ENCODE data around the gene CEACAM19. TPM values are rescaled to one million over a fixed set of nuclear protein-coding genes. Genes with fewer than 3 reads are reported as not detected.

The CEACAM19 gene, protein sequence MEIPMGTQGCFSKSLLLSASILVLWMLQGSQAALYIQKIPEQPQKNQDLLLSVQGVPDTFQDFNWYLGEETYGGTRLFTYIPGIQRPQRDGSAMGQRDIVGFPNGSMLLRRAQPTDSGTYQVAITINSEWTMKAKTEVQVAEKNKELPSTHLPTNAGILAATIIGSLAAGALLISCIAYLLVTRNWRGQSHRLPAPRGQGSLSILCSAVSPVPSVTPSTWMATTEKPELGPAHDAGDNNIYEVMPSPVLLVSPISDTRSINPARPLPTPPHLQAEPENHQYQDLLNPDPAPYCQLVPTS
- total RNA-seq (5.1 TPM), polyA plus RNA-seq (ENCODE audit: insufficient read depth, low read depth, low replicate concordance) (5.5 TPM)
- long read RNA-seq, donor 1, partial matches to known transcripts, result 0 of 1 reads
- long read RNA-seq, donor 1, other reads (novel, unspliced or antisense), result 0 of 1 reads
- long read RNA-seq, donor 2, result 0 reads
- long read RNA-seq, donor 3, result 0 reads
- long read RNA-seq, donor 4, result 0 reads
- long read RNA-seq, donor 5, result 0 reads
- long read RNA-seq, donor 6, result 0 reads
- long read RNA-seq, donor 7, partial matches to known transcripts, result 1 of 37 reads
- long read RNA-seq, donor 7, other reads (novel, unspliced or antisense), result 36 of 37 reads
- long read RNA-seq, donor 8, result 0 reads
- long read RNA-seq, donor 9, result 0 reads
- long read RNA-seq, donor 10, result 0 reads

GRCh38 chr19:44671400-44671799, at the start of gene CEACAM19:
Gene CEACAM19 (plus strand): TSS chr19:44671482. CDS start chr19:44671932, 450 bp downstream.
- no peak within 1 kb of the TSS for H3K27ac ChIP-seq (ENCODE audit: low read depth in 2 of 2, low read length in 2 of 2)

GRCh38 chr19:44623080-44623479, 48.2 kb upstream of the CEACAM19 start:
- peaks cover 0 to 7% (median 2%) of the 10 kb centered on the region in 3 donors for H3K4me1 ChIP-seq (ENCODE audit: control insufficient read depth in 2 of 3, insufficient read depth in 2 of 3, low read depth in 1 of 3, low read length in 3 of 3)
- DNase-seq (peak in 2 of 5 donors; percentile 15 to 51), FAIRE-seq (no peak)
- TF ChIP-seq, protein P1, sequence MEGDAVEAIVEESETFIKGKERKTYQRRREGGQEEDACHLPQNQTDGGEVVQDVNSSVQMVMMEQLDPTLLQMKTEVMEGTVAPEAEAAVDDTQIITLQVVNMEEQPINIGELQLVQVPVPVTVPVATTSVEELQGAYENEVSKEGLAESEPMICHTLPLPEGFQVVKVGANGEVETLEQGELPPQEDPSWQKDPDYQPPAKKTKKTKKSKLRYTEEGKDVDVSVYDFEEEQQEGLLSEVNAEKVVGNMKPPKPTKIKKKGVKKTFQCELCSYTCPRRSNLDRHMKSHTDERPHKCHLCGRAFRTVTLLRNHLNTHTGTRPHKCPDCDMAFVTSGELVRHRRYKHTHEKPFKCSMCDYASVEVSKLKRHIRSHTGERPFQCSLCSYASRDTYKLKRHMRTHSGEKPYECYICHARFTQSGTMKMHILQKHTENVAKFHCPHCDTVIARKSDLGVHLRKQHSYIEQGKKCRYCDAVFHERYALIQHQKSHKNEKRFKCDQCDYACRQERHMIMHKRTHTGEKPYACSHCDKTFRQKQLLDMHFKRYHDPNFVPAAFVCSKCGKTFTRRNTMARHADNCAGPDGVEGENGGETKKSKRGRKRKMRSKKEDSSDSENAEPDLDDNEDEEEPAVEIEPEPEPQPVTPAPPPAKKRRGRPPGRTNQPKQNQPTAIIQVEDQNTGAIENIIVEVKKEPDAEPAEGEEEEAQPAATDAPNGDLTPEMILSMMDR (IDR thresholded peaks at IDR 0.05; ENCODE audit: borderline replicate concordance, extremely low read depth, insufficient read depth), result no peak
- intact Hi-C loops (cut with DNase I), result no loop called here
- no peak overlapping the region for H3K4me3 ChIP-seq (ENCODE audit: low read length in 3 of 3)
- no peaks in the 10 kb centered on the region for H3K36me3 ChIP-seq (ENCODE audit: control insufficient read depth in 2 of 3, insufficient read depth in 3 of 3, low read length in 3 of 3)
- H3K9me3 ChIP-seq (ENCODE audit: control insufficient read depth in 2 of 3, insufficient read depth in 1 of 3, low read length in 3 of 3), result no peaks in the 10 kb centered on the region
- H3K9ac ChIP-seq (ENCODE audit: low read length in 3 of 3), result no peak overlapping the region
- no peak overlapping the region for H3K27ac ChIP-seq (ENCODE audit: low read depth in 2 of 2, low read length in 2 of 2)
- no peaks in the 10 kb centered on the region for H3K27me3 ChIP-seq (ENCODE audit: control insufficient read depth, insufficient read depth, low read length)

More at GRCh38 chr19:44671400-44671799, at the start of gene CEACAM19:
- FAIRE-seq (no peak), DNase-seq (no peak)
- TF ChIP-seq, protein P1 (IDR thresholded peaks at IDR 0.05; ENCODE audit: borderline replicate concordance, extremely low read depth, insufficient read depth), result no peak
- Histone ChIP-seq H3K36me3 (ENCODE audit: control insufficient read depth in 2 of 3, insufficient read depth in 3 of 3, low read length in 3 of 3) (no peaks in the 10 kb centered on the region), H3K4me1 (ENCODE audit: control insufficient read depth in 2 of 3, insufficient read depth in 2 of 3, low read depth in 1 of 3, low read length in 3 of 3) (peaks cover 0 to 6% (median 2%) of the 10 kb centered on the region in 3 donors), H3K9me3 (ENCODE audit: control insufficient read depth in 2 of 3, insufficient read depth in 1 of 3, low read length in 3 of 3) (no peaks in the 10 kb centered on the region), H3K27me3 (ENCODE audit: control insufficient read depth, insufficient read depth, low read length) (no peaks in the 10 kb centered on the region), H3K4me3 (ENCODE audit: low read length in 3 of 3) (no peak within 1 kb of the TSS), H3K9ac (ENCODE audit: low read length in 3 of 3) (no peak within 1 kb of the TSS)
- intact Hi-C loops (cut with DNase I), result no loop called here

GRCh38 chr19:44623626-44624025, 47.7 kb upstream of the CEACAM19 start:
- Histone ChIP-seq H3K27ac (ENCODE audit: low read depth in 2 of 2, low read length in 2 of 2) (no peak overlapping the region), H3K36me3 (ENCODE audit: control insufficient read depth in 2 of 3, insufficient read depth in 3 of 3, low read length in 3 of 3) (no peaks in the 10 kb centered on the region), H3K27me3 (ENCODE audit: control insufficient read depth, insufficient read depth, low read length) (no peaks in the 10 kb centered on the region), H3K4me1 (ENCODE audit: control insufficient read depth in 2 of 3, insufficient read depth in 2 of 3, low read depth in 1 of 3, low read length in 3 of 3) (peaks cover 0 to 7% (median 2%) of the 10 kb centered on the region in 3 donors), H3K4me3 (ENCODE audit: low read length in 3 of 3) (no peak overlapping the region), H3K9ac (ENCODE audit: low read length in 3 of 3) (no peak overlapping the region), H3K9me3 (ENCODE audit: control insufficient read depth in 2 of 3, insufficient read depth in 1 of 3, low read length in 3 of 3) (no peaks in the 10 kb centered on the region)
- intact Hi-C loops (cut with DNase I), result no loop called here
- TF ChIP-seq, protein P1 (IDR thresholded peaks at IDR 0.05; ENCODE audit: borderline replicate concordance, extremely low read depth, insufficient read depth), result no peak
- DNase-seq (no peak), FAIRE-seq (no peak)
